HuH-7.5 (cell line): ENCODE measurements around the gene KRT7.
"Not testable (repeated sequence)": the region's sequence is repeated elsewhere in the genome, so short reads cannot be mapped to it uniquely, and the experiment has no call there.

ENCODE experiments used
- DNase-seq: peaks from one replicate; pipeline ENCODE4 v3.0.0; 2011; ENCODE audit warnings: low spot score

Gene KRT7

DNA sequence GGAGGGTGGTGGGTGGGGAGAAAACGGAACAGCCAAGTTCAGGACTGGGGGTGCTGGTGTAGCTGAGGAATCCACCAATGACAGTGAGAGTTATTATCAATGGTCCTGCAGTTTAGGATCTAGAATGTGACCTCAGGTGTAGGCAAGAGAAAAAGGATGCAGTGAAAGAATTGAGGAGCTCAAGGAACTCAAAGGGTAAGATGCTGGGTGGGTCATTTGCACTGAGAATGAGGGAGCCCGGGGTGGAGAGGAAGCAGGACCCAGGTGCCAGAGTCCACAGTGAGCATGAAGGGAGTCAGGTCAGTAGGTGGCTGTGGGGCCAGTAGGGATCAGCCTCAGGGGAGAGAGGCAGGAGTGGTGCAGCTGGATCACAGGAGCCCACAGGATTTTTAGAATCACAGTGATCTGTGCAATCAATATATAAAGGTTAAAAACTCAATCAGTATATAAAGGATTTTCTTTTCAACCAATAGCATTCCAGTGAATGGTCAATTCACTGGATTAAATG lies 3.2 kb upstream of the KRT7 start:
- DNase-seq, result no peak

DNA sequence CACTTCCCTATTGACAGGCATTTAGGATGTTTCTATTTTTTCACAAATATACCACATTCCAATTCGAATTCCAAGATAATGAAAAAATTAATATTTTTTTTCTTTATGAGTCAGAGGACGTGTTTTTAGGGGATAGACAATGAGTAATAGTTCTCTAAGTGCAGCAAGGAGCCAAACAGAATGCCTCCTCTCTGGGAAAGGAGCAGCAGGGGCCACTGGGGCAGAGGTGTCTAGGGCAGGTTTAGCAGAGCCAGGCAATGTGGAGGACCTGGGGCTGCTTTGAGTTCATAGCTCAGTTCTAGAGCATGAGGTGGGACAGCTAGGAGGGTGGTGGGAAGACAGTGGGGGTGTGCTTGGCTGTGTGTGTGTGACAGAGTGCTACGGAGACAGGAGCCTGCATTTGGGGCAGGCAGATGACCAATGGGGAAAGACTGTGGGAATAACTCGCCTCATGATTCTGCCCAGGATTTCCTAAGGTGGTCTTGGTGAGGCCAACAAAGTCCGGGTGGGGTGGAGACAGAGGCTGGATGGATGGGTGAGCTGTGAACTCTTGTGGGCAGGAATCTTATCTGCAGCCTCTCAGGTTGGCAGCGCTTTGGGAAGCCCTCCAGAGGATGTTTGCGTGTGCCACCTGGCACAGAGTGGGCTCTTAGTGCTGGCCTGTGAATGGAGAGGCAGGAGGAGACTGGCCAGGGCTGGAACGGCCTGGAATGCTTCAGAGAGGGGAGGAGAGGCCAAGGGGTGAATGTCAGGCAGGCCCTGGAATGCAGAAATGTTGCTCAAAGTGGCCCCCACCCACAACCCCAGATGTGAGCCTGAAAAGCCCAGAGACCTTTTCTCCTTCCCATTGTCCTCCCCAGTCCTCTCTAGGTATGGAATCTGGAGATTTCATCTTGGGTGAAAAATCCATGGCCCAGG lies 2.4 kb upstream of the KRT7 start:
- no peak for DNase-seq

DNA sequence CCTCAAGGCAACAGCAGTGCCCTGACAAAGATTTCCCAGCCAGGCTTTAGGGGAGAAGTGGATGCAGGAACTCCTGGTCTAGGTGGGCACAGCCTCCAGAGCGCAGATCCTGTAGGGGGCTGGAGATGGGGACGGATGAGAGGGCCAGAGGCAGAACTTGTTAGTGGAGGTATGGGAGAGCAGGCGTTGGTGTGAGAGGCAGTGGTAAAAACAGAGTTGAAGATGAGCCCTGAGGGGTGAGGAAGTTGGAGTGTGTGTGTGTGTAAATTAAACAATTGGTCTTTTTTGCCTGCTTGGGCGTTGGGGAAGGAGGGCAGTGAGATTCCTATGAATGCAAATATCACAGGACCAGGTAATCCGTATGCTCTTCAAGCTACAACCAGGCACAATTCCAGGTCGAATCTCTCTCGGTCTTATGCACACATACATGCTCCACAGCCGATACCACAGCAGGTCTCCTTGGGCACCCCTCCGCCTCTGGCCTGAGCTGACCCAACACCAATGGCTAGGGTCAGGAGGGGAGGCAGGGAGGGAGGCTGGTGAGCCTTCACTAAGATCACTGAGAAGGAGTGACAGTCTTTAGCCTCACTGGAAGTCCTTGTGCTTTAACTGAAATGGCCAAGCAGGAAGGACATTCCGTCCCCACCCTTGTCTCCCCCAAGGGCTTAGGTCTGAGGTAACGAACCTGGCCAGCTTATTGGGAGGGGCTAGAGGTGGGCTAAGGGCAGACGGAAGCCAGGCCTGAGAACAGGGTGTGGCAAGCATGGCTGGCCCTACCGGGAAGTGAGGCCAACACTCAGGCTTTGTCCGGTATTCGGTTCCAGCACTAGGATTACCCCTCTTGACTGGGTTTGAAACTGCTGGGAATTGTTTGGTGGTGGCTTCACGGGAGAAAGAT lies 1.5 kb upstream of the KRT7 start:
- DNase-seq, result no peak

DNA sequence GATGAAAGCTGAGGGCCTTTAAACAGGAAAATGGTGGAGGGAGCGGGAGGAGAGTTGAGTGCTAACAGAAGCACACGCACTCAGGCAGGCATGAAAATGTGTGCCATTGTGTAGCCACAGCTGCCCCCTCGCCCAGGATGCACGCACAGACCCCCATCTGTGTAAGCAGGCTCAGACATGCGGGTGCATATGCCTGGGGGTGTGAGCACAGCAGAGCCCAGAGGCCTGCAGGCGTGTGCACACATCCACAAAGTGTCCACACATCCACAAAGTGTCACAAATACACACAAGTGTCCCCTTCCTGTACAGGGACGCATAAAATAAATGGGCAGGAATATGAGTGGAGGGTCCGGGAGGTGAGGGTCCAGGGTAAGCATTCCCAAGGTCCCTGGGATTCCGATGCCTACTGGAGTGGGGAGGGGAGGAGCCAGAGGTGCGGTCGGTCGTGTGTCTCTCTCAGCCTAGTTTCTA lies 805 bp upstream of the KRT7 start:
- DNase-seq, result no peak

DNA sequence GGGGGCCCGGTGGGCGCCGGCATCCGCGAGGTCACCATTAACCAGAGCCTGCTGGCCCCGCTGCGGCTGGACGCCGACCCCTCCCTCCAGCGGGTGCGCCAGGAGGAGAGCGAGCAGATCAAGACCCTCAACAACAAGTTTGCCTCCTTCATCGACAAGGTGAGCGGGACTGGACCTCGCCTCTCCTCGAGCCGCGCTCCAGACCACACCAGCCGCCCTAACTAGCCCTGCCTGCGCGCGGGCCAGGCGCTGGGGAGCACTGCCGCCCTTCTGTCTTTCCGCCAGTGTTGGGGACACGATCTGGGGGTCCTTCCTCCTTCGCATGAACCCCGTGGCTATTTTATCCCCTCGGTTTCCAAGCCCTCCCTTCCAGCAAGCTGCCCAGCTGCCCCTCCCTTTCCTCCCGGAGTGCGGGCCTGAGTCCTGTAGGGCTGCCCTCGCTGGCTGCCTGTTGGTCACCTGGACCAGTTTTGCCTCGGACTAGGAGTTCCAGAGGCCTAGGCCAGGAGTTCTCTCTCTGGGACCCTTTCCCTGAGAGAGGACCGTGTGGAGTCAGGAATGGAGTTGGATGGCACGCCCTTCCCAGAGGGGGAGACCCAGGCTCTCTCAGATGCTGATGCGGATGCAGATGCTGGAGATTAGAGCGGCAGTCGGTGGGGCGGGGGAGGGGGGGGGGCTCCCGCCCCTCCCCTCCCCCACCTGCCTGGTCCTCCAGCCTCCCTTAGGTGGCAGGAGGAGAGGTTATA lies 592 bp downstream of the KRT7 start:
- no peak for DNase-seq

DNA sequence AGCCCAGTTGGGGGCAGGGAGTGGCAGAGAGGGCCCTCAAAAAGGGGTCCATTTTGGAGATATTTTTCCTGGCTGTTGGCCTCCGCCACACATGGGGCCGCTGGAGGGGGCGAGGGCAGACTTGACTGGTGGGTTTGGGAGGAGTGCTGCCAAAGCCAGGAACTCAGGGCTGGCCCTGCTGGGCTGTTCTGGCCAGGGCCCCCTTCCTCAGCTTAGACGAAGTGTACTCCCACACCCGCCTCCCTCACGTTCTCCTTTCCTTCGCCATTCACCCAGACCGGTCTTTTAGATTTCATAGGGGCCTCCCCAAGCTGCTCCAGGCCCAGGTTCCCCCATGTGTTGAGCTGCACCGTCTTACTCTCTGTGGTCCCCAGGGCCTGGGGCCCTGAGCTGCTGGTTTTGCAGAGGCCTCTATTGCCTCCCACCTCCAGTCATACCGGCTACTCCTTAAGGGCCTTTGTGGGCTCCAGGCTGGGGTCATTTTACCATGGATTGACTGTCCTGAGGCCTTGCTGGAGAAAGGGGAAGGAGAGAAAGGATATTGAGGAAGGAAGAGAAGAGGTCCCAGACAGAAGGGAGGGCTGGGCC lies 1.3 kb downstream of the KRT7 start:
- no peak for DNase-seq

DNA sequence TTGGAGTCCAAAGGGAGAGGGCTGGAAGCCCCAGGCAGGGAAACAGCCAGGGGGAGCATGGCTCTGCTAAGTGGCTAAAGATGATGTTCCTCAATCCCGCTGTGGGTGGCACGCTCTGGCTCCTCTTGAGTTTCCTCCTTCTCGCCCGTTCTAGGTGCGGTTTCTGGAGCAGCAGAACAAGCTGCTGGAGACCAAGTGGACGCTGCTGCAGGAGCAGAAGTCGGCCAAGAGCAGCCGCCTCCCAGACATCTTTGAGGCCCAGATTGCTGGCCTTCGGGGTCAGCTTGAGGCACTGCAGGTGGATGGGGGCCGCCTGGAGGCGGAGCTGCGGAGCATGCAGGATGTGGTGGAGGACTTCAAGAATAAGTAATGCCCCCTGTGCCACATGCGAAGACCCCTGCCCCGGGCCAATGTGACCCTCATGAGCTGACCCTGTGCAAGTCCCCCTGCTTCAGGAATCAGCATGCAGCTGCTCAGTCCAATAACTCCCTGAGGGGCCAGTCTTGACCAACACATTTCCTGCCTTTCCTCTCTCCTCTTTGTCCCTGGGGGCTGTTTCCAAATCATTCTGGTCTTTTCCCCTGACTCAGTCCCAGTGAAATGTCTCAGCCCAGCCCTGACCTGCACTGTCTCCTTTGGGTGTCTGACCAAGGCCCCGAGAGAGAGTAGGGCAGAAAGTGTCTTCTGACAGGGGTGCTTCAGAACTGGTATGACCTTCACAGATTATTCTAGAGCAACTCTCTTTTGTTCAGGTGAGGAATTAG lies 2.1 kb downstream of the KRT7 start:
- no peak for DNase-seq

DNA sequence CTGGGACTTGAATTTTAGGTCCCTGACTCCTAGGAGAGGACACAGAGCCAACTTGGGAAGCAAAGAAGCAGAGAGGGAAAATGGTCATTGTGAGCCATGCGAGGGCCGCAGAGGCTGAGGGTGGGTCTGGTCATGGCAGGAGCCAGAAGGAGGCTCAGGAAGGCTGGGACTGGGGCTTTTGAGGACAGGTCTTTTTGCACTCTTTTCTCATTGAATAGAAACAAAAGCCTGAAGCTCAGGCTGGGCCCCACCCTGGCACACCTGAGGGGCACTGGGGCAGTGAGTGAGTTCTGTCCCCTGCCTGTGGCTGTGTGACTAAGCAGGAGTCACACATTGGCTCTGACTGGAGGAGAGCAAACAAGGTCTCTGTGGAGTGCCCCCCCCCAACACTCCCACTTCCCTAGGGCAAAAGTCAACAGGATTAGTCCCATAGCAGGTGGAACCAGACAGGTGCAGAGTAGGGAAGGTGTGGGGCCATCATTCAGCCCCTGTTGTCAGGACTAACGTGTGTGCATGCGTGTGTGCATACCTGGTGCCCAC lies 2.8 kb downstream of the KRT7 start:
- DNase-seq, result no peak

DNA sequence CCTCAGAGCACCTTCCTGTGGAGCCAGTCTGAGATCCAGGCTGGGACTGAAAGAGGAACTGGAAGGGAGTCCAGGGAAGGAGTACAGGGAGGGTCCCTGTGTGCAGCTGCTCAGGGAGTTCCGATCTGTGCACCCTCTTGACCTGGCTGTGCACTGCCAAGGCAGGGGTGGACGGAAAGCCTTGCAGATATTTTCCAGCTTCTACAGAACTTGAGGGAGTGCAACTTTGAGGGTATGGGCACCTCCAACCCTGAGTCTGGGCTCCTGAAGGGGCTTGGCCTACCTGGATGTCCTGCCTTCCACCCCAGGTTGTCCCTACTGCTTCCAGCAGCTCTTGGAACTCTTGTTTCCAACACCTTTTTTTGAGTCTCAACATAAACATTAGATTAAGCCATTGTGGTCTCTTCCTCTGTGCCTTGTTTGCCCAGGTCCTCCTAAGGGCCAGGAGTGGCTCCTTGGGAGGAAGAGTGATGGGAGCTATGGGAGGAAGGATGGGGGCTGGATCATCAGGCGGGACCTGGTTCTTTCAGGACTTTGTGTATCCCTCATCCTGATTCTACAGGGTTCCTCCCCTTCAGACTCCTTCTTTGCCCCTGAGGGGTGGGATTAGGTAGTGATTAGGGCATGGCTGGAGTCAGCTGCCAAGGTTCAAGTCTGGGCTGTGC lies 3.5 kb downstream of the KRT7 start:
- no peak for DNase-seq

DNA sequence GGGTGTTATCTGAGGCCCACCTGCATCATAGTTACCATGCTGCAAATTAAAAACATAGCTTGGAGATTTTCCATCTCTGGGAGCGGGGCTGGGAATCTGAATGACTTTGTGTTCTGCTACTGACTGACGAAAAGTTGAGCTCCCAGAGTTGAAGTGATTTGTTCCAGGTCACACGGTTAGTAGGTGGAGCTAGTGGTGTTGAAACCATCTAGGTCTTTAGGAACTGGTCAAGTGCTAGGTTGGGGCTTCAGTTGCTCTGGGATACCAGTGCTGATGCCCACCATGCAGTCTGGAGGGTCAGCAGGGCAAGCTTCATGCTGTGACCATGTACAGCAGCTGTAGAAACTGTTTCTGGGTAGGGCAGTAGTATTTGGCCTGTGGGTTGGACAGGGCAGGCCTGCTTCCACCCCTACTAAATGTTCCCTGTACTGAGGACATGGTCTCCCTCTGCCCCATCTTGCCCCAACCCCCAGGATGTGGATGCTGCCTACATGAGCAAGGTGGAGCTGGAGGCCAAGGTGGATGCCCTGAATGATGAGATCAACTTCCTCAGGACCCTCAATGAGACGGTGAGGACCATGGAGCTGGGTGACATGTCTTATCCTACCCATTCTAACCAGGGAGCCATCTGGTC lies 5.3 kb downstream of the KRT7 start:
- no peak for DNase-seq

DNA sequence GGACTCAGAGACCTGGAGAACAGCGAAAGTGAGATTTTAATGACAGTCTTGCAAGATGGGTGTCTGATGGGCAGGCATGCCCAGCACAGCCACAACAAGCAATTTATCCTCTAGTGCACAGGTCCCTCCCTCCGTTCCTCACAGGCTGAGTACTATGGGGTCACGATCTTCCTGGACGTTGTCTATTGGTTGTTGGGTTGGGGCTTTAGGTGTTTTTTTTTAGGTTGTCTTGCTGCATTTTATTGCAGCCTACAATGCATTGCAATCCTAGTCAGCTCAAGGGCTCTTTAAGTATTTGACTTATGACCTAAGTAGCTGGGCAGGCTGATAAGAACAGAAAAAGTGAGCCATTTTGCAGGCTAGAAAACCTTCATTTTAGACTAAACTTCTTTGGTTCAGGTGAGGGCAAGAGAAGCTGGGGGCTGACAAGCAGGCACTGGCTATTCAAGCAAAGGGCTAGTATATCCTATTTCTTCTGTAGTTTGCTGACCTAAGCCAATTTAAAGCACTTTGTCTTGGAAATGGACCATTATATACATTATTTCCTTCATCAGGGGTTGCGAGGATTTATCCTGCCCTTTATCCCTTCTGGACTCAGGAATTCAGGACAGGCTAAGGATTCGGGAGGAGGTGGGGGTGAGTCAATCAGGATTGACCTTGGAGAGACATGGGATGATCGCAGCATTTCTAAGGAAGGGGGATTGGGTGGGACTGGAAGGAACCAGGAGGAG lies 6.0 kb downstream of the KRT7 start:
- DNase-seq, result no peak

DNA sequence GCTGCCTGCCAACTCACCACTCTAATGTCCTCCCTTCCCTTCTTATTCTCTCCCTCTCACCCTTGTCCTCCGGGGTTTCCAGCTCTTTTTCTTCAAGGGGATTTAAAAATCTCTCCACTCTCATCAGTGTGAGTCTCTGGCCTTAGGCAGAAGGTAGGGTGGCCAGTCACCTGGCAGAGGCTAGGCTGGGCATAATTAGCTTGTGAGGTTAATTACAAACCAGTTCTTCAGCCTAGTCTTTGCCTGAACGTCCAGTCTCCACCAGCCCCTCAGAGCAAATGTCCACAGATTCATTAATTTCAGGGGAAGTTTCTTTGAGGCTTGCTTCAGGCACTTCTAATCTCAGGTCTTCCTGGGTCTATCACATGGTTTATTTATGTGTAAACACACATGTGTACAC lies 6.7 kb downstream of the KRT7 start:
- DNase-seq, result no peak

DNA sequence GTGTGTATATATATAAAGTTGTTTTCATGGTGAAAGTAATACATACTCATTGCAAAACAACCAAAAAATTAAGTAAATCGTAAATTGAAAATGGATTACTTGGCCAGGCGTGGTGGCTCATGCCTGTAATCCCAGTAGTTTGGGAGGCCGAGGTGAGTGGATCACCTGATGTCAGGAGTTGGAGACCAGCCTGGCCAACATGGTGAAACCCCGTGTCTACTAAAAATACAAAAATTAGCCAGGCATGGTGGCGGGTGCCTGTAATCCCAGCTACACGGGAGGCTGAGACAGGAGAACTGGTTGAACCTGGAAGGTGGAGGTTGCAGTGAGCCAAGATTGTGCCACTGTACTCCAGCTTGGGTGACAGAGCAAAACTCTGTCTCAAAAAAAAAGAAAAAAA lies 7.2 kb downstream of the KRT7 start:
- not testable (repeated sequence) for DNase-seq

DNA sequence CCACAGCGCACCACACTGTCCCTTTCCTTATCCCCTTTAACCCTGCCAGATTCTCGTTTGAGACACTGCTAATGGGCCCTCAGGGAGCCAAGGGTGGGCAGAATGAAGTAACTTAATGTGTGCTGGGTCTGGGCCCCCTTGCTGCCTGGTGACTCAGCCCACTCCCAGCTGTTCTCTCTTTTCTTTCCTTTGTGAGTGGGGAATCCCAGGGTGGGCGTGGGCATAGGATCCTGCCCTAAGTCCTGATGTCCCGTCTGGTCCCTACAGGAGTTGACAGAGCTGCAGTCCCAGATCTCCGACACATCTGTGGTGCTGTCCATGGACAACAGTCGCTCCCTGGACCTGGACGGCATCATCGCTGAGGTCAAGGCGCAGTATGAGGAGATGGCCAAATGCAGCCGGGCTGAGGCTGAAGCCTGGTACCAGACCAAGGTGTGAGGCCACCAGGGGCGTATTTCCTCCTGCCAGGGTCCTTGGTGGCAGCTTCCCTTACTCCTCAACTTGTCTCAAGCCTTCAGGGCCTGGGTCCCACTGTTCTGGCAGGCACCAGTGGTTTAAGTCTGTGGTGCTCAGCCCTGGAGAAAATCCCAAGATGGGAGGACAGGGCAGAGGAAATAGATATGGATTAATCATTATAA lies 8.3 kb downstream of the KRT7 start:
- no peak for DNase-seq

DNA sequence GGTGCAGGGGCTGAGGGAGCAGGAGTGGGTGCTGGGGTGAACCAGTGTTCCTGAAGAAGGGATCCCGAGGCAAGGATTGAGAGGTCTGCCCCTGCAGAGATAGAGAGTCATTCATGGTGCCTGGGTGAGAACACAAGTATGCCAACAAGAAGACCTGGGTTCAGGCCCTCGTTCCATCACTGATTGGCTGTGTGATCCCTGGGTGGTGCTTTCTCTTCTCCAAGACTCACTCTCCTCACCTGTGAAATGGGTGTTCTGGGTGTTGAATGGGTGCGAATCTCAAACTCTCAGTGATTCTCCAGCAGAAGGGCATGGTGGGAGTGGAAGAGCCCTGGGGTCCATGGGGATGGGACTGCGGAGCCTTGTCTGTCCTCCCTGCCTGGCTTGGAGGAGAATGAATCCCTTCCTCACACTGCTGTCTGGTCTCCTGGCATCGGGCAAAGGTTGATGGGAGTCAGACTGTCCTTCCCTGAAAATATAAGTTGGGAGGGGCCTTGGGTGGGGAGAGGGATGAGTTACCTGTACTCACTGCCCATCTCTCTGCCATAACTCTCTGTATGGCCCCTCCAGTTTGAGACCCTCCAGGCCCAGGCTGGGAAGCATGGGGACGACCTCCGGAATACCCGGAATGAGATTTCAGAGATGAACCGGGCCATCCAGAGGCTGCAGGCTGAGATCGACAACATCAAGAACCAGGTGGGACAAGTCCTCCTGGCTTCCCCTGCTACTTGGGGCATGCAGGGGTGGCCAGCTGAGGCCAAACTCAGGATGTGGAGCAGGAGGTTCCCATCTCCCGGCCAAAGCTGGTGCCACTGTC lies 9.6 kb downstream of the KRT7 start:
- DNase-seq, result no peak

DNA sequence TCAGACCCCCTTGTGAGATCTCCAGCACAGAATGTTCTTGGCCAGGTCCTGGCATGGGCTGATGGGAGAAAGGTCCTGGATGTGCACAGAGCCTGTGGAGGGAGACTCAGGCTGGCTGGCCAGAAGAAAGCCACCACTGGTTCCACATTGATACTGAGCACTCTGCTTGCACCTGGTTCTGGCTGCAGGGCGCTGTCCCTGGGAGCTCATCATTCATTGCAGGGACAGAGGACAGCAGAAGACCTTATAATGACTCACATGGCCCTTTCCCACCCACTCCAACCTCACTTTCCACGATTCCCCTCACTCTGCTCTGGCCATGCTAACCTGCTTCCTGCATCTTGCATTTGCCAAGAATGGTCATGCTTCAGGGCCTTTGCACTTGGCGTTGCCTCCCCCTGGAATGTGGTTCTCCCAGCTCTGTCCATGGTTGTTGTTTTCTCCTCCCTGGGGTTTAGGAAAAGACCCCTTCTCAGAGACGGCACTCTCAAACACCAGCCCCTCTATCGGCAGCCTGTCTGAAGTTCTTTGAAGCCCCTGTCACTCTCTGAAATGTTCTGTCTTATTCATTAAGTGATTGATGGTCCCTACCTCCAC lies 10.3 kb downstream of the KRT7 start:
- no peak for DNase-seq
